ENCODE results near the gene CDK12. TPM values are rescaled to one million over a fixed set of nuclear protein-coding genes. Genes with fewer than 3 reads are reported as not detected.

CDK12 gene
- total RNA-seq, 2 donors from 2014 or later = 53.7 to 54.7 TPM

- TF ChIP-seq, protein P1, sequence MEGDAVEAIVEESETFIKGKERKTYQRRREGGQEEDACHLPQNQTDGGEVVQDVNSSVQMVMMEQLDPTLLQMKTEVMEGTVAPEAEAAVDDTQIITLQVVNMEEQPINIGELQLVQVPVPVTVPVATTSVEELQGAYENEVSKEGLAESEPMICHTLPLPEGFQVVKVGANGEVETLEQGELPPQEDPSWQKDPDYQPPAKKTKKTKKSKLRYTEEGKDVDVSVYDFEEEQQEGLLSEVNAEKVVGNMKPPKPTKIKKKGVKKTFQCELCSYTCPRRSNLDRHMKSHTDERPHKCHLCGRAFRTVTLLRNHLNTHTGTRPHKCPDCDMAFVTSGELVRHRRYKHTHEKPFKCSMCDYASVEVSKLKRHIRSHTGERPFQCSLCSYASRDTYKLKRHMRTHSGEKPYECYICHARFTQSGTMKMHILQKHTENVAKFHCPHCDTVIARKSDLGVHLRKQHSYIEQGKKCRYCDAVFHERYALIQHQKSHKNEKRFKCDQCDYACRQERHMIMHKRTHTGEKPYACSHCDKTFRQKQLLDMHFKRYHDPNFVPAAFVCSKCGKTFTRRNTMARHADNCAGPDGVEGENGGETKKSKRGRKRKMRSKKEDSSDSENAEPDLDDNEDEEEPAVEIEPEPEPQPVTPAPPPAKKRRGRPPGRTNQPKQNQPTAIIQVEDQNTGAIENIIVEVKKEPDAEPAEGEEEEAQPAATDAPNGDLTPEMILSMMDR (IDR thresholded peaks at IDR 0.05) = no peak
- ATAC-seq (ENCODE audit: insufficient number of reproducible peaks, low FRiP score, low read depth) = no peak
- no peaks in the 10 kb centered on the region for H3K9me3 ChIP-seq
- DNase-seq (ENCODE audit: low spot score) = no peak
- H3K27ac ChIP-seq = no peak overlapping the region
- no peaks in the 10 kb centered on the region for H3K27me3 ChIP-seq (replicated peaks; ENCODE audit: insufficient read depth)
- H3K4me1 ChIP-seq (ENCODE audit: control insufficient read depth in 1 of 2, low read depth in 2 of 2) = no peaks in the 10 kb centered on the region
- peaks cover 49% of the 10 kb centered on the region for H3K36me3 ChIP-seq
- H3K4me3 ChIP-seq = no peak overlapping the region
Measured at GRCh38 chr17:39525801-39526506, 64.7 kb downstream of the CDK12 start.

DNA sequence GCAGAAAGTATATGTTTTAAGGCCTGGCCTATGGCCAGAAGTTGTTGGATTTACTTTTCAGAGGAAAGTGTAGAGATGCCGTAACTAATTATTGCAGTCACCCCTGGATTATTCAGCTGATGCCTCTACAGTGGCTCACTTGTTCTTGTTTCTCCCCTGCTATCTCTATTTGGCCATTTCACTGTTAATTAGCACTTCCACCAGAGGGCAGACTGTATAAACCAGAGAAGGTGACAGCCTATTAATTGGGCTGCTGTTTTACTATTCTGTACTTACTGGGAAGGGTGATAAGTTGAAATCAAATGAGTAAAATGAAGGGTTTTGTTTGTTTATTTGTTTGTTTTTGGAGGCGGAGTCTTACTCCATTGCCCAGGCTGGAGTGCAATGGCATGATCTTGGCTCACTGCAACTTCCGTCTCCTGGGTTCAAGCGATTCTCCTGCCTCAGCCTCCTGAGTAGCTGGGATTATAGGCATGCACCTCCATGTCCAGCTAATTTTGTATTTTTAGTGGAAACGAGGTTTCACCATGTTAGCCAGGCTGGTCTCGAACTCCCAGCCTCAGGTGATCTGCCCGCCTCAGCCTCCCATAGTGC is 66.0 kb downstream of the CDK12 start:
- H3K27ac ChIP-seq = no peak overlapping the region
- ATAC-seq (ENCODE audit: insufficient number of reproducible peaks, low FRiP score, low read depth) = no peak

GRCh38 chr17:39529455-39529854 is 68.2 kb downstream of the CDK12 start:
- TF ChIP-seq, protein P1 (IDR thresholded peaks at IDR 0.05) = no peak
- H3K4me1 ChIP-seq (ENCODE audit: control insufficient read depth in 1 of 2, low read depth in 2 of 2) = no peaks in the 10 kb centered on the region
- H3K4me3 ChIP-seq = no peak overlapping the region
- H3K27me3 ChIP-seq (replicated peaks; ENCODE audit: insufficient read depth) = no peaks in the 10 kb centered on the region
- ATAC-seq (ENCODE audit: insufficient number of reproducible peaks, low FRiP score, low read depth) = no peak
- no peaks in the 10 kb centered on the region for H3K9me3 ChIP-seq
- H3K36me3 ChIP-seq = peaks cover 41% of the 10 kb centered on the region
- H3K27ac ChIP-seq = no peak overlapping the region
- no peak for DNase-seq (ENCODE audit: low spot score)

More for the DNA sequence above, 66.0 kb downstream of the CDK12 start:
- Histone ChIP-seq H3K27me3 (replicated peaks; ENCODE audit: insufficient read depth) (no peaks in the 10 kb centered on the region), H3K9me3 (no peaks in the 10 kb centered on the region), H3K4me1 (ENCODE audit: control insufficient read depth in 1 of 2, low read depth in 2 of 2) (no peaks in the 10 kb centered on the region), H3K4me3 (no peak overlapping the region), H3K36me3 (peaks cover 47% of the 10 kb centered on the region)
- TF ChIP-seq, protein P1 (IDR thresholded peaks at IDR 0.05) = peak; percentile 24
- DNase-seq (ENCODE audit: low spot score) = no peak

GRCh38 chr17:39530513-39530912 is 69.2 kb downstream of the CDK12 start:
- no peaks in the 10 kb centered on the region for H3K27me3 ChIP-seq (replicated peaks; ENCODE audit: insufficient read depth)
- peaks cover 32% of the 10 kb centered on the region for H3K36me3 ChIP-seq
- no peak overlapping the region for H3K4me3 ChIP-seq
- no peaks in the 10 kb centered on the region for H3K4me1 ChIP-seq (ENCODE audit: control insufficient read depth in 1 of 2, low read depth in 2 of 2)
- H3K27ac ChIP-seq = no peak overlapping the region
- DNase-seq (ENCODE audit: low spot score) (no peak), ATAC-seq (ENCODE audit: insufficient number of reproducible peaks, low FRiP score, low read depth) (no peak)
- TF ChIP-seq, protein P1 (IDR thresholded peaks at IDR 0.05) = no peak
- H3K9me3 ChIP-seq = no peaks in the 10 kb centered on the region

GRCh38 chr17:39531252-39531651 is 70.0 kb downstream of the CDK12 start:
- H3K36me3 ChIP-seq = peaks cover 26% of the 10 kb centered on the region

More at GRCh38 chr17:39531252-39531651, 70.0 kb downstream of the CDK12 start:
- Histone ChIP-seq H3K4me1 (ENCODE audit: control insufficient read depth in 1 of 2, low read depth in 2 of 2) (no peaks in the 10 kb centered on the region), H3K27ac (no peak overlapping the region), H3K27me3 (replicated peaks; ENCODE audit: insufficient read depth) (no peaks in the 10 kb centered on the region), H3K4me3 (no peak overlapping the region), H3K9me3 (no peaks in the 10 kb centered on the region)
- no peak for DNase-seq (ENCODE audit: low spot score)
- TF ChIP-seq, protein P1 (IDR thresholded peaks at IDR 0.05) = no peak
- no peak for ATAC-seq (ENCODE audit: insufficient number of reproducible peaks, low FRiP score, low read depth)
